Smooth muscle cell (in vitro differentiated cells): ENCODE measurements around the gene RABGAP1. TPM values are rescaled to one million over a fixed set of nuclear protein-coding genes. Genes with fewer than 3 reads are reported as not detected.

ENCODE experiments used
- DNase-seq: peaks from one replicate; lab custom pipeline; 2025; ENCODE audit not compliant: unreplicated experiment; lab: John Stamatoyannopoulos, UW
- H2AFZ ChIP-seq: fragments of 200-600 bp; sonication (generic); 2 replicates; pipeline ENCODE4 v1.6.0; 2016; ENCODE audit warnings: antibody characterized with exemption, low read depth, mild to moderate bottlenecking
- H3F3A ChIP-seq: fragments of 200-600 bp; sonication (generic); 2 replicates; pipeline ENCODE4 v1.6.0; 2017; ENCODE audit warnings: antibody characterized with exemption, low read depth
- H3K27ac ChIP-seq: fragments of 200-600 bp; sonication (generic); 2 replicates; pipeline ENCODE4 v1.5.1; 2016; ENCODE audit warnings: low read depth, mild to moderate bottlenecking
- H3K27me3 ChIP-seq: fragments of 200-600 bp; sonication (generic); 2 replicates; pipeline ENCODE4 v1.6.1; 2016; ENCODE audit warnings: low read depth, mild to moderate bottlenecking
- H3K36me3 ChIP-seq: fragments of 200-600 bp; sonication (generic); 2 replicates; pipeline ENCODE4 v1.5.1; 2016; ENCODE audit warnings: low read depth
- H3K4me1 ChIP-seq: fragments of 200-600 bp; sonication (generic); 2 replicates; pipeline ENCODE4 v1.5.1; 2016; ENCODE audit warnings: low read depth
- H3K4me2 ChIP-seq: fragments of 200-600 bp; sonication (generic); 2 replicates; pipeline ENCODE4 v1.6.0; 2016; ENCODE audit warnings: mild to moderate bottlenecking
- H3K4me3 ChIP-seq: fragments of 200-600 bp; sonication (generic); 2 replicates; pipeline ENCODE4 v1.5.1; 2016; ENCODE audit warnings: mild to moderate bottlenecking
- H3K79me2 ChIP-seq: fragments of 200-600 bp; sonication (generic); 2 replicates; pipeline ENCODE4 v1.6.0; 2016; ENCODE audit warnings: low read depth, mild to moderate bottlenecking
- H3K9ac ChIP-seq: fragments of 200-600 bp; sonication (generic); 2 replicates; pipeline ENCODE4 v1.6.0; 2016; ENCODE audit warnings: low read depth
- H3K9me3 ChIP-seq: fragments of 200-600 bp; sonication (generic); replicated peaks from 2 replicates; pipeline ENCODE4 v1.5.1; 2016; ENCODE audit warnings: low read depth
- H4K20me1 ChIP-seq: fragments of 200-600 bp; sonication (generic); 2 replicates; pipeline ENCODE4 v1.6.0; 2016; ENCODE audit warnings: low read depth
- WGBS: methylation state at CpG from one replicate; pipeline ENCODE4 v1.1.7; 2016; ENCODE audit warnings: low lambda C conversion rate; 5-methylcytosine and 5-hydroxymethylcytosine counted together
- polyA plus RNA-seq: library from polyadenylated mRNA; unstranded; fragments of >200 nt; fragmentation: Nextera tagmentation; extraction: Ambion mirVana; gene quantifications from 2 replicates; pipeline ENCODE4 v1.2.1, GENCODE V29; 2016
- total RNA-seq: library from RNA; depleted of rRNA; stranded (reverse); fragments of >200 nt; gene quantifications from 2 replicates; pipeline ENCODE4 v1.2.3, GENCODE V29; 2014
- TF ChIP-seq, protein P1 (sequence below): fragments of 200-600 bp; sonication (generic); IDR thresholded peaks from 2 replicates; pipeline ENCODE4 v1.5.1; 2017; ENCODE audit warnings: borderline replicate concordance, mild to moderate bottlenecking, antibody characterized with exemption; ENCODE audit not compliant: insufficient read depth, poor library complexity, severe bottlenecking

RABGAP1 gene
- total and polyA plus RNA-seq, 2 experiments from 2014 or later = 13.5 to 31.8 TPM

- Histone ChIP-seq H4K20me1 (peaks cover 9% of the 10 kb centered on the region), H3K4me2 (no peak overlapping the region), H3K36me3 (peaks cover 13% of the 10 kb centered on the region), H3K9ac (no peak overlapping the region), H3K4me1 (no peaks in the 10 kb centered on the region), H3K27me3 (no peaks in the 10 kb centered on the region), H2AFZ (no peak overlapping the region), H3K79me2 (peaks cover 9% of the 10 kb centered on the region), H3K4me3 (no peak overlapping the region), H3K9me3 (no peaks in the 10 kb centered on the region), H3K27ac (peak overlapping the region; percentile 67), H3F3A (peaks cover 10% of the 10 kb centered on the region)
- TF ChIP-seq, protein P1, sequence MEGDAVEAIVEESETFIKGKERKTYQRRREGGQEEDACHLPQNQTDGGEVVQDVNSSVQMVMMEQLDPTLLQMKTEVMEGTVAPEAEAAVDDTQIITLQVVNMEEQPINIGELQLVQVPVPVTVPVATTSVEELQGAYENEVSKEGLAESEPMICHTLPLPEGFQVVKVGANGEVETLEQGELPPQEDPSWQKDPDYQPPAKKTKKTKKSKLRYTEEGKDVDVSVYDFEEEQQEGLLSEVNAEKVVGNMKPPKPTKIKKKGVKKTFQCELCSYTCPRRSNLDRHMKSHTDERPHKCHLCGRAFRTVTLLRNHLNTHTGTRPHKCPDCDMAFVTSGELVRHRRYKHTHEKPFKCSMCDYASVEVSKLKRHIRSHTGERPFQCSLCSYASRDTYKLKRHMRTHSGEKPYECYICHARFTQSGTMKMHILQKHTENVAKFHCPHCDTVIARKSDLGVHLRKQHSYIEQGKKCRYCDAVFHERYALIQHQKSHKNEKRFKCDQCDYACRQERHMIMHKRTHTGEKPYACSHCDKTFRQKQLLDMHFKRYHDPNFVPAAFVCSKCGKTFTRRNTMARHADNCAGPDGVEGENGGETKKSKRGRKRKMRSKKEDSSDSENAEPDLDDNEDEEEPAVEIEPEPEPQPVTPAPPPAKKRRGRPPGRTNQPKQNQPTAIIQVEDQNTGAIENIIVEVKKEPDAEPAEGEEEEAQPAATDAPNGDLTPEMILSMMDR = peak; percentile 74
- DNase-seq = no peak
- 35% methylated on average over 4 of the region's 4 CpGs for WGBS
Measured at GRCh38 chr9:122991370-122991830, 50.6 kb downstream of the RABGAP1 start.

- TF ChIP-seq, protein P1 = no peak
- no peak overlapping the region for H3K27ac ChIP-seq
- peaks cover 14% of the 10 kb centered on the region for H3K36me3 ChIP-seq
- peaks cover 7% of the 10 kb centered on the region for H4K20me1 ChIP-seq
- H3K4me3 ChIP-seq = no peak overlapping the region
- no peak for DNase-seq
- peaks cover 7% of the 10 kb centered on the region for H3F3A ChIP-seq
- H3K9ac ChIP-seq = no peak overlapping the region
- no peaks in the 10 kb centered on the region for H3K4me1 ChIP-seq
- H3K27me3 ChIP-seq = no peaks in the 10 kb centered on the region
- H3K79me2 ChIP-seq = peaks cover 12% of the 10 kb centered on the region
- H3K9me3 ChIP-seq = no peaks in the 10 kb centered on the region
- no peak overlapping the region for H2AFZ ChIP-seq
- no peak overlapping the region for H3K4me2 ChIP-seq
- WGBS = 100% methylated on average over 1 of the region's 1 CpG
Measured at GRCh38 chr9:122996586-122996985, 55.8 kb downstream of the RABGAP1 start.

GRCh38 chr9:122998448-122998847, 57.6 kb downstream of the RABGAP1 start:
- TF ChIP-seq, protein P1 = no peak
- peaks cover 14% of the 10 kb centered on the region for H3K36me3 ChIP-seq
- H2AFZ ChIP-seq = no peak overlapping the region
- H3K4me1 ChIP-seq = peaks cover 3% of the 10 kb centered on the region
- peaks cover 5% of the 10 kb centered on the region for H3F3A ChIP-seq
- no peaks in the 10 kb centered on the region for H3K27me3 ChIP-seq
- H3K9me3 ChIP-seq = no peaks in the 10 kb centered on the region
- H3K4me2 ChIP-seq = no peak overlapping the region
- DNase-seq = no peak
- no peaks in the 10 kb centered on the region for H4K20me1 ChIP-seq
- H3K27ac ChIP-seq = no peak overlapping the region
- H3K4me3 ChIP-seq = no peak overlapping the region
- no peak overlapping the region for H3K9ac ChIP-seq
- H3K79me2 ChIP-seq = peaks cover 3% of the 10 kb centered on the region
- WGBS = 97% methylated on average over 5 of the region's 5 CpGs

GRCh38 chr9:123000371-123001068, 59.7 kb downstream of the RABGAP1 start:
- Histone ChIP-seq H3K4me3 (no peak overlapping the region), H3K27me3 (no peaks in the 10 kb centered on the region), H3K9me3 (no peaks in the 10 kb centered on the region), H3K27ac (no peak overlapping the region), H3F3A (peaks cover 6% of the 10 kb centered on the region), H2AFZ (no peak overlapping the region), H3K4me2 (no peak overlapping the region), H3K36me3 (peaks cover 14% of the 10 kb centered on the region), H3K4me1 (peaks cover 4% of the 10 kb centered on the region), H3K79me2 (peaks cover 3% of the 10 kb centered on the region), H4K20me1 (no peaks in the 10 kb centered on the region), H3K9ac (no peak overlapping the region)
- TF ChIP-seq, protein P1 = no peak
- no peak for DNase-seq
- 93% methylated on average over 1 of the region's 1 CpG for WGBS
